ENCODE measurements around the gene TAB3. TPM values are rescaled to one million over a fixed set of nuclear protein-coding genes. Genes with fewer than 3 reads are reported as not detected.

Gene TAB3
- polyA plus RNA-seq, 3 donors, result 4.4 to 11.8 (median 5.4) TPM

DNA sequence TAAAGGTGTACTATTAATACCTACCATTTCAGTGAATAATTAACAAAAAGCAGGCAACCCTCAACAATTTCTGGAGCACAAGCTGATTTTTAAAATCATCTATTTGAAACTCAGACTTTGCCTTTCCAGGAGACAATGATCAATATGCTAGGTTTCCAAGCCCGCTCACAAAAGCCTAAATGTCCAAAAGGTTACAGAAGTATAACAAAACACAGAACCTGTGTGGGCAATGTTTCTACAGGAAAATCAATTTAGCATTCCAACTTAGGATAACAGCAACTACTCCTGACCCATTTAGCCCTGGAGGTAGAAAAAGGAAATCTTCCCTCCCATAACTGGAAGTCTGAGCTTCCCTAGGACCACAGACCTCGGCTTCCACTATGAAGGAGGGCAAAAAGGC lies 3.9 kb downstream of the TAB3 start:
- Mint-ChIP-seq H3K36me3 (peaks cover 0 to 2% of the 10 kb centered on the region in 2 donors), H3K27ac (no peak overlapping the region), H3K4me1 (peaks cover 21% of the 10 kb centered on the region), H3K4me3 (no peak overlapping the region), H3K27me3 (ENCODE audit: low read depth in 3 of 3) (peaks cover 0 to 12% (median 0%) of the 10 kb centered on the region in 3 donors), H3K9me3 (peaks cover 0 to 9% (median 0%) of the 10 kb centered on the region in 7 donors)
- no peak for TF ChIP-seq CTCF (IDR thresholded peaks at IDR 0.05)
- no peak for DNase-seq
- WGBS (ENCODE audit: insufficient coverage), result no CpG with 5 or more reads among the region's 2 CpGs
- intact Hi-C loops (cut with micrococcal nuclease), result no loop called here
- peaks cover 4 to 13% of the 10 kb centered on the region in 2 donors for H3K4me1 ChIP-seq (ENCODE audit: control insufficient read depth in 1 of 2, insufficient read depth in 2 of 2, low read length in 2 of 2)
- H3K4me3 ChIP-seq (replicated peaks in 1 of 3; ENCODE audit: low read depth in 2 of 3, low read length in 3 of 3), result no peak overlapping the region
- H3K9me3 ChIP-seq (replicated peaks in 1 of 2; ENCODE audit: control insufficient read depth in 1 of 2, insufficient read depth in 1 of 2, low read length in 2 of 2), result no peaks in the 10 kb centered on the region
- H3K27ac ChIP-seq (ENCODE audit: low read depth in 1 of 2, low read length in 2 of 2), result no peak overlapping the region
- no peaks in the 10 kb centered on the region for H3K36me3 ChIP-seq (replicated peaks in 1 of 2; ENCODE audit: control insufficient read depth in 1 of 2, insufficient read depth in 2 of 2, low read length in 2 of 2)
- H3K9ac ChIP-seq (ENCODE audit: insufficient read depth, low read length, poor library complexity, severe bottlenecking), result no peak overlapping the region
- peaks cover 65% of the 10 kb centered on the region for H3K79me2 ChIP-seq (ENCODE audit: insufficient read depth, low read length)
- H3K27me3 ChIP-seq (ENCODE audit: control insufficient read depth in 2 of 2, insufficient read depth in 2 of 2, low read length in 2 of 2), result no peaks in the 10 kb centered on the region
- H2AFZ ChIP-seq (ENCODE audit: insufficient read depth, low read depth, low read length, poor library complexity, severe bottlenecking), result no peak overlapping the region
- no peak overlapping the region for H3K4me2 ChIP-seq (replicated peaks; ENCODE audit: extremely low read depth, low read length, poor library complexity, severe bottlenecking)
- H4K20me1 ChIP-seq (ENCODE audit: insufficient read depth, low read length), result peaks cover 12% of the 10 kb centered on the region

- intact Hi-C loops (cut with micrococcal nuclease), result no loop called here
- Histone ChIP-seq H2AFZ (ENCODE audit: insufficient read depth, low read depth, low read length, poor library complexity, severe bottlenecking) (no peak overlapping the region), H3K36me3 (replicated peaks in 1 of 2; ENCODE audit: control insufficient read depth in 1 of 2, insufficient read depth in 2 of 2, low read length in 2 of 2) (no peaks in the 10 kb centered on the region), H3K4me3 (replicated peaks in 1 of 3; ENCODE audit: low read depth in 2 of 3, low read length in 3 of 3) (no peak overlapping the region), H3K9ac (ENCODE audit: insufficient read depth, low read length, poor library complexity, severe bottlenecking) (no peak overlapping the region), H3K27me3 (ENCODE audit: control insufficient read depth in 2 of 2, insufficient read depth in 2 of 2, low read length in 2 of 2) (no peaks in the 10 kb centered on the region), H3K4me2 (replicated peaks; ENCODE audit: extremely low read depth, low read length, poor library complexity, severe bottlenecking) (no peak overlapping the region), H4K20me1 (ENCODE audit: insufficient read depth, low read length) (peaks cover 12% of the 10 kb centered on the region), H3K4me1 (ENCODE audit: control insufficient read depth in 1 of 2, insufficient read depth in 2 of 2, low read length in 2 of 2) (peaks cover 4 to 6% of the 10 kb centered on the region in 2 donors), H3K9me3 (replicated peaks in 1 of 2; ENCODE audit: control insufficient read depth in 1 of 2, insufficient read depth in 1 of 2, low read length in 2 of 2) (no peaks in the 10 kb centered on the region), H3K27ac (ENCODE audit: low read depth in 1 of 2, low read length in 2 of 2) (no peak overlapping the region), H3K79me2 (ENCODE audit: insufficient read depth, low read length) (peaks cover 71% of the 10 kb centered on the region)
- TF ChIP-seq CTCF (IDR thresholded peaks at IDR 0.05), result no peak
- no CpG with 5 or more reads among the region's 2 CpGs for WGBS (ENCODE audit: insufficient coverage)
- Mint-ChIP-seq H3K27me3 (ENCODE audit: low read depth in 3 of 3) (peaks cover 0 to 6% (median 1%) of the 10 kb centered on the region in 3 donors), H3K4me3 (no peak overlapping the region), H3K9me3 (no peaks in the 10 kb centered on the region), H3K36me3 (peaks cover 0 to 2% of the 10 kb centered on the region in 2 donors), H3K27ac (no peak overlapping the region), H3K4me1 (peaks cover 19% of the 10 kb centered on the region)
- no peak for DNase-seq
These were observed 5.9 kb downstream of the TAB3 start for GRCh38 chrX:30883138-30883537.
